Ovary (tissue), 9 donors: Measurements from ENCODE around the gene E2F2. TPM values are rescaled to one million over a fixed set of nuclear protein-coding genes. Genes with fewer than 3 reads are reported as not detected.

Experiments
- DNase-seq, 5 donors: peaks; one replicate each; pipeline ENCODE4 v3.0.0-alpha.2; 2019 to 2020
- H3K27ac ChIP-seq, 2 donors: fragments of 200-600 bp; one replicate each; pipeline versions ENCODE4 v1.5.1 to v1.8.0; 2019 to 2022
- H3K27me3 ChIP-seq: fragments of 200-600 bp; one replicate; pipeline ENCODE4 v1.8.0; 2022
- H3K36me3 ChIP-seq: fragments of 200-600 bp; sonication (generic); one replicate; pipeline ENCODE4 v1.5.1; 2019
- H3K4me1 ChIP-seq: one replicate; pipeline ENCODE4 v1.8.1; 2013; ENCODE audit warnings: mild to moderate bottlenecking, moderate library complexity; ENCODE audit not compliant: insufficient read depth
- H3K4me3 ChIP-seq: fragments of 200-600 bp; sonication (generic); one replicate; pipeline ENCODE4 v1.5.1; 2017
- H3K9me3 ChIP-seq, 2 donors: fragments of 200-600 bp in 1 of 2; sonication (generic) in 1 of 2; one replicate each; pipeline versions ENCODE4 v1.5.1 to v1.8.1; 2013 to 2019; ENCODE audit warnings: mild to moderate bottlenecking in 1 of 2, moderate library complexity in 1 of 2
- CTCF ChIP-seq, 3 donors: fragments of 450-650 bp in 2 of 3; fragments of 200-600 bp in 1 of 3; IDR thresholded peaks; one replicate each; pipeline versions ENCODE4 v1.5.1 to v1.8.0; 2016 to 2022; ENCODE audit warnings: antibody characterized with exemption in 3 of 3, mild to moderate bottlenecking in 1 of 3
- EP300 ChIP-seq: sonication (generic); formaldehyde crosslinking; IDR thresholded peaks from one replicate; pipeline ENCODE4 v1.6.1; 2017; ENCODE audit warnings: antibody characterized with exemption
- POLR2A ChIP-seq: fragments of 450-650 bp; IDR thresholded peaks from one replicate; pipeline ENCODE4 v1.6.1; 2017; ENCODE audit warnings: antibody characterized with exemption, mild to moderate bottlenecking, moderate library complexity
- WGBS, 3 donors: extraction: QIAGEN DNeasy Blood & Tissue Kit in 1 of 3; methylation state at CpG; one replicate each; pipeline versions ENCODE4 v1.1.5 to v1.1.7; 2013 to 2017; 5-methylcytosine and 5-hydroxymethylcytosine counted together
- intact Hi-C, 4 donors: fragments of 100-400 bp; cut with DNase I; formaldehyde crosslinking; loops; one replicate each; pipeline versions ENCODE4 v1.11.0 to v1.15.1; 2022 to 2023
- polyA plus RNA-seq, 2 donors: library from polyadenylated mRNA; stranded (reverse); fragments of 200-250 nt in 1 of 2; fragments of 350-450 nt in 1 of 2; fragmentation: Illumina TruSeq in 1 of 2; extraction: RNeasy Lipid Tissue Mini Kit (QIAGEN cat#74804) in 1 of 2; gene quantifications; one replicate each; pipeline ENCODE4 v1.2.3, GENCODE V29; 2013 to 2014
- total RNA-seq, 7 donors: library from RNA; depleted of rRNA in 2 of 7; stranded (reverse); fragments of >200 nt in 2 of 7; fragmentation: NEBNext Ultra II Directional in 3 of 7; extraction: Animal tissue kit (Norgen Biotek cat#: 25700) in 3 of 7; gene quantifications; one replicate each; pipeline versions ENCODE4 v1.1.0 to v1.2.4, GENCODE V29; 2016 to 2023
- donor health status: DM: no; HTN: no; CAD: no; lungs with moderate emphysema.
- donor health status: DM: no; HTN: no; CAD: no.
- donor health status: Bipolar disorder and iron deficiency.
- donor health status: DM: yes; HTN: yes; CAD: no.
- donor health status: DM: no; HTN: no; CAD: no.
- donor health status: DM: yes; HTN: yes; CAD: no.

E2F2 gene
- total and polyA plus RNA-seq, 9 donors: under 0.01 to 1.1 (median 0.15) TPM; not detected in 2

GRCh38 chr1:23473037-23473800 lies 57.8 kb downstream of the E2F2 start:
- no peaks in the 10 kb centered on the region for H3K9me3 ChIP-seq
- intact Hi-C loops: no loop called here
- 55 to 61% (median 60%) methylated on average over 6 of the region's 6 CpGs for WGBS, 3 donors
- no peak for TF ChIP-seq CTCF (IDR thresholded peaks at IDR 0.05)
- H3K4me1 ChIP-seq: peaks cover 17% of the 10 kb centered on the region
- peak overlapping the region in 1 of 2 donors; percentile 32 for H3K27ac ChIP-seq
- no peak for DNase-seq
- H3K36me3 ChIP-seq: no peaks in the 10 kb centered on the region
- H3K4me3 ChIP-seq: no peak overlapping the region
- no peaks in the 10 kb centered on the region for H3K27me3 ChIP-seq

GRCh38 chr1:23472351-23473036 lies 58.5 kb downstream of the E2F2 start:
- no peaks in the 10 kb centered on the region for H3K9me3 ChIP-seq
- WGBS, 3 donors: 80 to 82% (median 81%) methylated on average over 5 of the region's 5 CpGs
- H3K4me3 ChIP-seq: no peak overlapping the region
- intact Hi-C loops: no loop called here
- TF ChIP-seq POLR2A (no peak), CTCF (IDR thresholded peaks at IDR 0.05) (no peak), EP300 (no peak)
- H3K27ac ChIP-seq: no peak overlapping the region
- H3K27me3 ChIP-seq: no peaks in the 10 kb centered on the region
- no peaks in the 10 kb centered on the region for H3K36me3 ChIP-seq
- H3K4me1 ChIP-seq: peaks cover 17% of the 10 kb centered on the region
- no peak for DNase-seq

- intact Hi-C loops: no loop called here
- H3K36me3 ChIP-seq: no peaks in the 10 kb centered on the region
- peaks cover 19% of the 10 kb centered on the region for H3K4me1 ChIP-seq
- H3K27ac ChIP-seq: peak overlapping the region in 1 of 2 donors; percentile 47
- 59 to 60% (median 60%) methylated on average over 4 of the region's 4 CpGs for WGBS, 3 donors
- no peaks in the 10 kb centered on the region for H3K9me3 ChIP-seq
- no peak for TF ChIP-seq CTCF (IDR thresholded peaks at IDR 0.05)
- TF ChIP-seq POLR2A: no peak
- TF ChIP-seq EP300: no peak
- no peak overlapping the region for H3K4me3 ChIP-seq
- no peak for DNase-seq
- no peaks in the 10 kb centered on the region for H3K27me3 ChIP-seq
Measured at GRCh38 chr1:23471473-23472075, 59.5 kb downstream of the E2F2 start.

- intact Hi-C loops: no loop called here
- TF ChIP-seq EP300 (no peak), CTCF (IDR thresholded peaks at IDR 0.05) (no peak), POLR2A (no peak)
- 30 to 38% (median 33%) methylated on average over 12 of the region's 12 CpGs for WGBS, 3 donors
- no peaks in the 10 kb centered on the region for H3K36me3 ChIP-seq
- H3K27ac ChIP-seq: peak overlapping the region in 1 of 2 donors; percentile 47
- H3K4me3 ChIP-seq: no peak overlapping the region
- H3K9me3 ChIP-seq: no peaks in the 10 kb centered on the region
- H3K4me1 ChIP-seq: peaks cover 19% of the 10 kb centered on the region
- DNase-seq: peak; percentile 58 to 84 (median 67)
- H3K27me3 ChIP-seq: no peaks in the 10 kb centered on the region
Measured at GRCh38 chr1:23470282-23471070, 60.6 kb downstream of the E2F2 start.
